HEK293T (cell line): ENCODE measurements around the gene RRBP1.
A peak's percentile ranks its signal among the peaks of the same experiment; 100 is the strongest.

Source experiments
- CTCF ChIA-PET: fragments of 350-600 bp; formaldehyde crosslinking; extraction: SDS; loops from one replicate; lab custom pipeline; 2021; ENCODE audit warnings: antibody characterized with exemption, inconsistent platforms; lab: Yijun Ruan, JAX
- POLR2A ChIA-PET: fragments of 350-600 bp; formaldehyde crosslinking; extraction: SDS; loops from one replicate; lab custom pipeline; 2020; ENCODE audit warnings: antibody characterized with exemption, inconsistent platforms; lab: Yijun Ruan, JAX
- DNase-seq: peaks from one replicate; pipeline ENCODE4 v3.0.0; 2012; ENCODE audit warnings: mixed read lengths; ENCODE audit errors: extremely low spot score
- ARNT ChIP-seq: fragments of 450-650 bp; IDR thresholded peaks from 2 replicates; pipeline ENCODE4 v1.6.1; 2017; ENCODE audit warnings: mild to moderate bottlenecking
- BHLHE40 ChIP-seq: fragments of 450-650 bp; IDR thresholded peaks from 2 replicates; pipeline ENCODE4 v1.6.1; 2016; ENCODE audit warnings: mild to moderate bottlenecking, moderate library complexity, borderline replicate concordance
- CTBP1 ChIP-seq: fragments of 450-650 bp; IDR thresholded peaks from 2 replicates; pipeline ENCODE4 v1.6.1; 2016; ENCODE audit warnings: borderline replicate concordance
- ELF4 ChIP-seq: fragments of 450-650 bp; IDR thresholded peaks from 2 replicates; pipeline ENCODE4 v1.6.1; 2017; ENCODE audit warnings: antibody characterized with exemption
- FOXA1 ChIP-seq: fragments of 450-650 bp; IDR thresholded peaks from 2 replicates; pipeline ENCODE4 v1.6.1; 2016; ENCODE audit warnings: mild to moderate bottlenecking
- FOXK2 ChIP-seq: fragments of 450-650 bp; IDR thresholded peaks from 2 replicates; pipeline ENCODE4 v1.6.1; 2016; ENCODE audit warnings: mild to moderate bottlenecking
- FOXM1 ChIP-seq: fragments of 450-650 bp; IDR thresholded peaks from 2 replicates; pipeline ENCODE4 v1.6.1; 2017; ENCODE audit warnings: mild to moderate bottlenecking, borderline replicate concordance
- HDGF ChIP-seq: fragments of 450-650 bp; IDR thresholded peaks from 2 replicates; pipeline ENCODE4 v1.6.1; 2017; ENCODE audit warnings: antibody characterized with exemption, borderline replicate concordance
- L3MBTL2 ChIP-seq: fragments of 450-650 bp; conservative IDR thresholded peaks from 2 replicates; pipeline ENCODE4 v1.6.1; 2016; ENCODE audit warnings: mild to moderate bottlenecking
- LEF1 ChIP-seq: fragments of 450-650 bp; IDR thresholded peaks from 2 replicates; pipeline ENCODE4 v1.6.1; 2017; ENCODE audit warnings: mild to moderate bottlenecking, borderline replicate concordance
- NFRKB ChIP-seq: fragments of 450-650 bp; IDR thresholded peaks from 2 replicates; pipeline ENCODE4 v1.6.1; 2016; ENCODE audit warnings: mild to moderate bottlenecking, moderate library complexity
- SP1 ChIP-seq: fragments of 450-650 bp; IDR thresholded peaks from 2 replicates; pipeline ENCODE4 v1.6.1; 2017
- SUZ12 ChIP-seq: fragments of 450-650 bp; IDR thresholded peaks from 2 replicates; pipeline ENCODE4 v1.6.1; 2016; ENCODE audit warnings: mild to moderate bottlenecking
- TARDBP ChIP-seq: fragments of 450-650 bp; IDR thresholded peaks from 2 replicates; pipeline ENCODE4 v1.6.1; 2016
- ZNF384 ChIP-seq: fragments of 450-650 bp; IDR thresholded peaks from 2 replicates; pipeline ENCODE4 v1.6.1; 2016
- TF ChIP-seq, protein P1 (sequence below): fragments of 450-650 bp; IDR thresholded peaks from 2 replicates; pipeline ENCODE4 v1.6.1; 2016

The RRBP1 gene

DNA sequence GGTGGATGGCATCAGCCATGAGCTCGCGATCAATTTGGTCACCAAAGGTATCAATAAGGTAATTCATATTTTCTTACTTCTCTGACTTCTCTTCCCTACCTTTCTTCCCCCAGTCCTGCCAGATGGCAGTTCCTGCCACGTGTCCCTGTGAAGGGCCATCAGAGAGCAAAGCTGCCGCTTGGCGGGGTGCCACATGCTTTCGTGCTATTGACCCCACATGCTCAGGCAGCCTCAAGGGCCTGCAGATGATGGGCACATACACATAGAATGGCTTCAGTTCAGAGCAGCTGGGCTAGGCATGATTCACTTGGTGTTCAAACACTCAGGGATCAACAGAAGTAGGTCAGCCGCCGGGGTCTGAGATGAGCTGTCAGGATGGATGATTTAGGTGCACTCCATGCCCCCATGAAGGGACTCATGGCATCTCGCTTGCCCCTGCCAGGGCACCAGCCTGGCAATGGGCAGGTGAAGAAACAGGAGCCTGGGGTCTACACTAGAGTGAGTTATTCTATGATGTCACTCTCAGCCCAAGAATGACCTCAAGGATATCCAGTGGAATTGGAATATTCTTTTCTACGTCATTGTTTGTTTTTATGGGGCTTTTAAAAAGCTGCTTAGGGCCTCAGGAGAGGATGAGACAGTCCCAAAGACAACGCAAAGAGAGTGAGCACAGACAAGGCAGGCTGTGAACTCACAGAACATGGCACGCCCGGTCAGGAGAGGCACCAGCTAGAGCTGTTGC lies 43.2 kb upstream of the RRBP1 start:
- TF ChIP-seq, protein P1, sequence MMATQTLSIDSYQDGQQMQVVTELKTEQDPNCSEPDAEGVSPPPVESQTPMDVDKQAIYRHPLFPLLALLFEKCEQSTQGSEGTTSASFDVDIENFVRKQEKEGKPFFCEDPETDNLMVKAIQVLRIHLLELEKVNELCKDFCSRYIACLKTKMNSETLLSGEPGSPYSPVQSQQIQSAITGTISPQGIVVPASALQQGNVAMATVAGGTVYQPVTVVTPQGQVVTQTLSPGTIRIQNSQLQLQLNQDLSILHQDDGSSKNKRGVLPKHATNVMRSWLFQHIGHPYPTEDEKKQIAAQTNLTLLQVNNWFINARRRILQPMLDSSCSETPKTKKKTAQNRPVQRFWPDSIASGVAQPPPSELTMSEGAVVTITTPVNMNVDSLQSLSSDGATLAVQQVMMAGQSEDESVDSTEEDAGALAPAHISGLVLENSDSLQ = peak; percentile 45; the same call in 1 of the 2 replicates
- no peak for TF ChIP-seq ARNT
- DNase-seq = no peak
- ChIA-PET POLR2A (no interaction called here), CTCF (no interaction called here)

DNA sequence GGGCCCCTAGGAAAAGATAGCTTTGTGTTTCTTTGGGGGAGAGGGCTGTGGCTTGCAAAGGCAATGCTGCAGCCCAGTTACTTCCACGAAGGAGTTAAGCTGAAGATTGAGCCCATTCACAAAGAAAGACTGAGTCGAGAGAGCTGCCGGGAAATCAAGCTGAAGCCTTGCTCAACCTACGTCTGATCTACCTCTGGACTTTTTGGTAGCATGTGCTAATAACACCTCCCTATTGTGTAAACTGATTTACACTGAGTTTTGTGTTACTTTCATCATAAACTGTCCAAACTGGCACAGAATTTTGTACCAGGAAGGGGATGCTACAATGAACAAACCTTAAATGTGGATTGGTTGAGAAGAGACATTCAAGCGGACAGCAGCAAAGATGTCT lies 41.3 kb upstream of the RRBP1 start:
- DNase-seq = no peak
- ChIA-PET POLR2A (no interaction called here), CTCF (interaction anchor here (0.6 kb wide), 1 partner anchor 10 kb away, joined by 3 read pairs; no protein-coding TSS in a partner anchor)
- TF ChIP-seq, protein P1 = no peak
- TF ChIP-seq BHLHE40 = no peak
- no peak for TF ChIP-seq SUZ12
- no peak for TF ChIP-seq NFRKB
- no peak for TF ChIP-seq FOXK2
- TF ChIP-seq TARDBP = no peak
- TF ChIP-seq SP1 = no peak
- TF ChIP-seq ARNT = no peak
- TF ChIP-seq L3MBTL2 = no peak
- TF ChIP-seq FOXM1 = no peak
- no peak for TF ChIP-seq ZNF384
- no peak for TF ChIP-seq CTBP1
- no peak for TF ChIP-seq ELF4
- TF ChIP-seq FOXA1 = no peak
- no peak for TF ChIP-seq LEF1
- no peak for TF ChIP-seq HDGF

DNA sequence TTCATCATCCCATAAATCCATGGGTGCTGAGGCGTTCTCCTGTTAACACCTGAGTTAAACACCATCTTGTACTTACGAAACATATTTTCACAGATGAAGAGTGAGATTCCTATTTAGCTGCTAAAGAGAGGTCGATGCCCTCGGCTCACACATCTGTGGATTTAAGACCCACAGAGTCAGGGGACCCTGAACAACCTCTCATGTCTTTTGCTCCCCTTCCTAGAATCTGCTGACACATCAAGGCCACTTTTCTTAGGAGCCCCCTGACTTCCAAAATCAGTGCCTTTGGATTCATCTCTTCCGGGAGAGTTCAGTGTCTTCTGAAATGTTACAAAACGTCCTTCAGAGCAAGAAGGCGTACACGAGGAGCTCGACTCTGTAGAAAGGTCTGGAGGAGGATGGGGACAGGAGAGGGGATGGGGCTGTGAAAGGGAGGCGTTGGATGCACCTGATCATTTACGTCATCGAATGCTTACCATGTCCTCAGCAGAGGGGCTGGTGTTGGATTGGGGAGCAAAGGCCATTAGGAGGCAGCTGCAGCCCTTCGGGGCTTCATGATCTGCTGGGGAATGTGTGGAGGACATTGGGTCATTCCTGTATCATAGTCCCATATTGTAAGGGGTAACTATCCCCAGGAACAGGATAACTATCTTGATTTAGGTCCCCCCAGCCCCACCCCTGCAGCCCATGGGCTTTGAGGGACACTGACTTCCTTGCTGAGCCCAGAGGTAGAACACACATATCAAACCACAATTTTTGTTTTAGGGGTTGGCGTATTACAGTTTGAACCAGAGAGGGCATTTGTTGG lies 40.7 kb upstream of the RRBP1 start:
- POLR2A ChIA-PET = no interaction called here
- no peak for TF ChIP-seq FOXA1
- TF ChIP-seq NFRKB = no peak
- no peak for TF ChIP-seq HDGF
- TF ChIP-seq LEF1 = no peak
- TF ChIP-seq FOXM1 = no peak
- no peak for TF ChIP-seq TARDBP
- TF ChIP-seq SUZ12 = no peak
- no peak for TF ChIP-seq CTBP1
- TF ChIP-seq ZNF384 = no peak
- no peak for TF ChIP-seq ELF4
- TF ChIP-seq SP1 = no peak
- TF ChIP-seq, protein P1 = no peak
- no peak for DNase-seq
- CTCF ChIA-PET = interaction anchor here (0.6 kb wide), 1 partner anchor 11 kb away, joined by 3 read pairs; no protein-coding TSS in a partner anchor

DNA sequence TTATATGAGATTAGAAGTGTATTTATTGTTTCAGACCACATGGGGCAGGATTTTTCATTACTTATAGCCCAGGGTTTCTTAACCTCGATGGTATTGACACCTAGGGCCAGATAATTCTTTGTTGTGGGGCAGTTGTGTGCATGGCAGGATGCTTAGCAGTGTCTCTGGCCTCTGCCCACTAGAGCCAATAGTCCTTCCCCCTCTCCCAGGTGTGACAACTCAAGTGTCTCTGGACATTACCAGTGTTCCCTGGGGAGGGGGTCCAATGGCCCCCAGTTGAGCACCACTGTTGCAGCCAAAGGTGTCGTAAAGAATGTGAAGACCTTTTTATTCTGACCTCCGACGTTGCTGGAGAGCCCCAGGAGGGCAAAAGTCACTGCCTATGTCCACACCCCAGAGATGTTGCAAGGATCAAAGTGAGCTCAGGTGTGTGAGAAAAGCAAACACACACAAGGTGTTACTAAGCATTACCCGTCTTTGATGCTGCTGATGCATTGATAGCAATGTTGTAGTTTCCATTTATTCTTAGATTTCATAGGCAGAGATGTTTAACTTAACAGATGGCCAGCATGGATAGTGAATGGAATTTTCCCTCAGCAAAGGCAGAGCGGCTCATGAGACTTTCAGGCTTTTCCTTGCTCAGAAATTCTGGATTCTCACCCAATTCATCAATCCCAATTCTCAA lies 39.9 kb upstream of the RRBP1 start:
- POLR2A ChIA-PET = no interaction called here
- no peak for DNase-seq
- no peak for TF ChIP-seq NFRKB
- TF ChIP-seq FOXK2 = no peak
- TF ChIP-seq HDGF = no peak
- no peak for TF ChIP-seq CTBP1
- TF ChIP-seq BHLHE40 = no peak
- TF ChIP-seq FOXA1 = no peak
- no peak for TF ChIP-seq SP1
- no peak for TF ChIP-seq FOXM1
- no peak for TF ChIP-seq SUZ12
- no peak for TF ChIP-seq ZNF384
- TF ChIP-seq, protein P1 = no peak
- TF ChIP-seq L3MBTL2 = no peak
- TF ChIP-seq ELF4 = no peak
- no peak for TF ChIP-seq ARNT
- TF ChIP-seq LEF1 = no peak
- CTCF ChIA-PET = no interaction called here

DNA sequence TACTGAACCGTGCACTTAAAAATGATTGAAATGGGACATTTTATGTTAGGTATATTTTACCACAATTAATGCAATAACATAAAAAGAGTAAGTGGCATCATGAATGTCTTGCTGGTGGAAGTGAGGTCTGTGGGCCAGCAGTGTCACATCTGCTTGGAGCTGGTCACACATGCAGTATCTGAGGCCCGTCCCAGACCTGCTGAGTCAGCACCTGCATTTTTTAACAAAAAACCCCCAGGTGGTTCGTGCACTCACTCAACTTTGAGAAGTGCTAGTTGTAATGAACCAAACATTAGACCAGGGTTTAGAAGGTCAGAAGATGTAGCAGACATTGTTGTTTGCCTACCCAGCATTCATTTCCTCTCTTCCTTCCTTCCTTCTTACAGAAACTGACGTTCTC lies 38.7 kb upstream of the RRBP1 start:
- TF ChIP-seq HDGF (no peak), ZNF384 (no peak), LEF1 (no peak), FOXA1 (no peak), BHLHE40 (no peak), FOXK2 (no peak), ELF4 (no peak), TARDBP (no peak), SUZ12 (no peak), SP1 (no peak), FOXM1 (no peak), CTBP1 (no peak), L3MBTL2 (no peak), NFRKB (no peak), ARNT (no peak)
- TF ChIP-seq, protein P1 = no peak
- CTCF ChIA-PET = no interaction called here
- no peak for DNase-seq
- POLR2A ChIA-PET = no interaction called here
